Muscle of leg (tissue), 11 donors: ENCODE data around the gene SFTPB. TPM values are rescaled to one million over a fixed set of nuclear protein-coding genes. Genes with fewer than 3 reads are reported as not detected.

Experiments used
- DNase-seq: peaks from one replicate; pipeline ENCODE4 v3.0.0; 2013
- H3K27ac ChIP-seq: one replicate; pipeline ENCODE4 v1.5.1; 2013; ENCODE audit warnings: mild to moderate bottlenecking, low read length, control low read depth
- H3K27me3 ChIP-seq: one replicate; pipeline ENCODE4 v1.6.1; 2013; ENCODE audit warnings: low read length; ENCODE audit not compliant: control insufficient read depth, insufficient read depth
- H3K36me3 ChIP-seq: one replicate; pipeline ENCODE4 v1.6.1; 2013; ENCODE audit warnings: low read length; ENCODE audit not compliant: control insufficient read depth, insufficient read depth
- H3K4me1 ChIP-seq: one replicate; pipeline ENCODE4 v1.6.1; 2013; ENCODE audit warnings: low read length; ENCODE audit not compliant: control insufficient read depth, insufficient read depth
- H3K4me3 ChIP-seq: one replicate; pipeline ENCODE4 v1.5.1; 2013; ENCODE audit warnings: low read length, control low read depth
- H3K9me3 ChIP-seq: replicated peaks from 2 replicates; pipeline ENCODE4 v1.6.1; 2013; ENCODE audit warnings: low read depth, low read length; ENCODE audit not compliant: control insufficient read depth
- WGBS: methylation state at CpG from one replicate; pipeline ENCODE4 v1.1.5; 2013; ENCODE audit warnings: missing lambda C conversion rate; ENCODE audit not compliant: insufficient coverage; 5-methylcytosine and 5-hydroxymethylcytosine counted together
- polyA plus RNA-seq, 8 donors: library from polyadenylated mRNA; unstranded; fragments of 120-200 nt; gene quantifications; one replicate each; pipeline versions ENCODE4 v1.2.1 to v1.2.3, GENCODE V29; 2013; ENCODE audit warnings: inconsistent platforms in 1 of 8, low replicate concordance in 1 of 8; ENCODE audit not compliant: insufficient read length in 8 of 8, insufficient read depth in 1 of 8
- total RNA-seq: library from RNA; stranded (reverse); fragments of 120-200 nt; gene quantifications from one replicate; pipeline ENCODE4 v1.2.4, GENCODE V29; 2013

SFTPB gene
- total and polyA plus RNA-seq, 9 donors: 0.07 to 16.1 (median 0.11) TPM; not detected in 6

GRCh38 chr2:85710687-85711577, 42.9 kb upstream of the SFTPB start:
- no peaks in the 10 kb centered on the region for H3K9me3 ChIP-seq
- peak overlapping the region; percentile 59 for H3K27ac ChIP-seq
- peak; percentile 22 for DNase-seq
- H3K27me3 ChIP-seq: peaks cover 10% of the 10 kb centered on the region
- H3K4me3 ChIP-seq: no peak overlapping the region
- WGBS: 75% methylated on average over 12 of the region's 19 CpGs
- no peaks in the 10 kb centered on the region for H3K36me3 ChIP-seq
- H3K4me1 ChIP-seq: peaks cover 29% of the 10 kb centered on the region

- WGBS: 24% methylated on average over 3 of the region's 4 CpGs
- H3K36me3 ChIP-seq: no peaks in the 10 kb centered on the region
- no peaks in the 10 kb centered on the region for H3K9me3 ChIP-seq
- peak overlapping the region; percentile 20 for H3K27ac ChIP-seq
- H3K27me3 ChIP-seq: peaks cover 10% of the 10 kb centered on the region
- peak; percentile 43 for DNase-seq
- H3K4me1 ChIP-seq: peaks cover 32% of the 10 kb centered on the region
- no peak overlapping the region for H3K4me3 ChIP-seq
Observed at GRCh38 chr2:85709401-85709811, 41.4 kb upstream of the SFTPB start.

GRCh38 chr2:85708641-85709040, 40.6 kb upstream of the SFTPB start:
- WGBS: no CpG with 5 or more reads among the region's 1 CpG
- DNase-seq: no peak
- Histone ChIP-seq H3K27ac (no peak overlapping the region), H3K4me1 (peaks cover 32% of the 10 kb centered on the region), H3K4me3 (no peak overlapping the region), H3K9me3 (no peaks in the 10 kb centered on the region), H3K27me3 (peaks cover 10% of the 10 kb centered on the region), H3K36me3 (no peaks in the 10 kb centered on the region)

- peaks cover 10% of the 10 kb centered on the region for H3K27me3 ChIP-seq
- no peaks in the 10 kb centered on the region for H3K9me3 ChIP-seq
- H3K4me3 ChIP-seq: no peak overlapping the region
- no peaks in the 10 kb centered on the region for H3K36me3 ChIP-seq
- no CpG with 5 or more reads among the region's 10 CpGs for WGBS
- peak overlapping the region; percentile 59 for H3K27ac ChIP-seq
- peaks cover 25% of the 10 kb centered on the region for H3K4me1 ChIP-seq
- peak; percentile 87 for DNase-seq
Observed at GRCh38 chr2:85707304-85707703, 39.3 kb upstream of the SFTPB start.

- Histone ChIP-seq H3K4me1 (peaks cover 23% of the 10 kb centered on the region), H3K9me3 (no peaks in the 10 kb centered on the region), H3K27me3 (peaks cover 10% of the 10 kb centered on the region), H3K27ac (peak overlapping the region; percentile 59), H3K36me3 (no peaks in the 10 kb centered on the region), H3K4me3 (no peak overlapping the region)
- DNase-seq: peak; percentile 33
- WGBS: 74% methylated on average over 5 of the region's 10 CpGs
Observed at GRCh38 chr2:85706599-85707296, 38.7 kb upstream of the SFTPB start.

GRCh38 chr2:85706063-85706462, 38.1 kb upstream of the SFTPB start:
- Histone ChIP-seq H3K4me1 (peaks cover 18% of the 10 kb centered on the region), H3K9me3 (no peaks in the 10 kb centered on the region), H3K4me3 (no peak overlapping the region), H3K27ac (peak overlapping the region; percentile 59), H3K27me3 (peaks cover 6% of the 10 kb centered on the region), H3K36me3 (no peaks in the 10 kb centered on the region)
- 67% methylated on average over 2 of the region's 6 CpGs for WGBS
- DNase-seq: no peak

GRCh38 chr2:85705680-85706039, 37.7 kb upstream of the SFTPB start:
- H3K9me3 ChIP-seq: no peaks in the 10 kb centered on the region
- peaks cover 15% of the 10 kb centered on the region for H3K4me1 ChIP-seq
- H3K27ac ChIP-seq: peak overlapping the region; percentile 69
- no peak overlapping the region for H3K4me3 ChIP-seq
- peak; percentile 57 for DNase-seq
- WGBS: 40% methylated on average over 1 of the region's 2 CpGs
- H3K36me3 ChIP-seq: no peaks in the 10 kb centered on the region
- H3K27me3 ChIP-seq: peaks cover 6% of the 10 kb centered on the region

- WGBS: 78% methylated on average over 7 of the region's 8 CpGs
- DNase-seq: peak; percentile 47
- peak overlapping the region; percentile 69 for H3K27ac ChIP-seq
- H3K9me3 ChIP-seq: no peaks in the 10 kb centered on the region
- H3K4me3 ChIP-seq: no peak overlapping the region
- H3K27me3 ChIP-seq: peaks cover 4% of the 10 kb centered on the region
- H3K4me1 ChIP-seq: peaks cover 10% of the 10 kb centered on the region
- no peaks in the 10 kb centered on the region for H3K36me3 ChIP-seq
Observed at GRCh38 chr2:85704800-85705679, 37.0 kb upstream of the SFTPB start.

- Histone ChIP-seq H3K36me3 (no peaks in the 10 kb centered on the region), H3K4me1 (peaks cover 6% of the 10 kb centered on the region), H3K9me3 (no peaks in the 10 kb centered on the region), H3K4me3 (no peak overlapping the region), H3K27me3 (no peaks in the 10 kb centered on the region), H3K27ac (no peak overlapping the region)
- DNase-seq: no peak
- no CpG with 5 or more reads among the region's 3 CpGs for WGBS
Observed at GRCh38 chr2:85704038-85704437, 36.0 kb upstream of the SFTPB start.

- H3K4me3 ChIP-seq: no peak overlapping the region
- peaks cover 6% of the 10 kb centered on the region for H3K4me1 ChIP-seq
- no peaks in the 10 kb centered on the region for H3K36me3 ChIP-seq
- no peak for DNase-seq
- no peaks in the 10 kb centered on the region for H3K9me3 ChIP-seq
- H3K27me3 ChIP-seq: no peaks in the 10 kb centered on the region
- no peak overlapping the region for H3K27ac ChIP-seq
Observed at GRCh38 chr2:85703329-85703728, 35.3 kb upstream of the SFTPB start.
